ENCODE results near the gene SLX4.

The SLX4 gene

GRCh38 chr16:3550851-3551847 is 60.3 kb downstream of the SLX4 start:
- DNase-seq (ENCODE audit: low read depth, low spot score), result no peak

GRCh38 chr16:3549906-3550305 is 61.5 kb downstream of the SLX4 start:
- DNase-seq (ENCODE audit: low read depth, low spot score), result no peak

GRCh38 chr16:3548859-3549258 is 62.5 kb downstream of the SLX4 start:
- DNase-seq (ENCODE audit: low read depth, low spot score), result no peak

GRCh38 chr16:3548445-3548844 is 63.0 kb downstream of the SLX4 start:
- no peak for DNase-seq (ENCODE audit: low read depth, low spot score)

GRCh38 chr16:3546986-3547682 is 64.3 kb downstream of the SLX4 start:
- no peak for DNase-seq (ENCODE audit: low read depth, low spot score)

GRCh38 chr16:3542601-3543373 is 68.6 kb downstream of the SLX4 start:
- DNase-seq (ENCODE audit: low read depth, low spot score), result no peak

GRCh38 chr16:3541527-3542155 is 69.8 kb downstream of the SLX4 start:
- DNase-seq (ENCODE audit: low read depth, low spot score), result no peak

- no peak for DNase-seq (ENCODE audit: low read depth, low spot score)
These were observed 73.2 kb downstream of the SLX4 start for GRCh38 chr16:3538222-3538621.

GRCh38 chr16:3536851-3537250 is 74.6 kb downstream of the SLX4 start:
- no peak for DNase-seq (ENCODE audit: low read depth, low spot score)

- DNase-seq (ENCODE audit: low read depth, low spot score), result no peak
These were observed 75.1 kb downstream of the SLX4 start for GRCh38 chr16:3536271-3536731.

- no peak for DNase-seq (ENCODE audit: low read depth, low spot score)
These were observed 77.3 kb downstream of the SLX4 start for GRCh38 chr16:3534126-3534525.

GRCh38 chr16:3532741-3533140 is 78.7 kb downstream of the SLX4 start:
- DNase-seq (ENCODE audit: low read depth, low spot score), result no peak

Measured in iPS DF 19.7 (cell line).